ENCODE results near the gene DCLK2. TPM values are rescaled to one million over a fixed set of nuclear protein-coding genes. Genes with fewer than 3 reads are reported as not detected.

Gene DCLK2
- total RNA-seq, 1 donor from 2014 or later: 3.4 TPM

GRCh38 chr4:150211799-150212445 is 133.7 kb downstream of the DCLK2 start:
- no peak overlapping the region for H3K4me3 ChIP-seq (ENCODE audit: low read depth, low read length)
- no peak for TF ChIP-seq CTCF (IDR thresholded peaks at IDR 0.05; ENCODE audit: insufficient read depth, low read length, poor library complexity, severe bottlenecking)
- no peak for DNase-seq (ENCODE audit: low read depth)
- no peaks in the 10 kb centered on the region for H3K36me3 ChIP-seq (ENCODE audit: control insufficient read depth, insufficient read depth, low read length)
- no peaks in the 10 kb centered on the region for H3K27me3 ChIP-seq (ENCODE audit: control insufficient read depth, insufficient read depth, low read length)

GRCh38 chr4:150212485-150212884 is 134.2 kb downstream of the DCLK2 start:
- Histone ChIP-seq H3K36me3 (ENCODE audit: control insufficient read depth, insufficient read depth, low read length) (no peaks in the 10 kb centered on the region), H3K4me3 (ENCODE audit: low read depth, low read length) (no peak overlapping the region), H3K27me3 (ENCODE audit: control insufficient read depth, insufficient read depth, low read length) (no peaks in the 10 kb centered on the region)
- TF ChIP-seq CTCF (IDR thresholded peaks at IDR 0.05; ENCODE audit: insufficient read depth, low read length, poor library complexity, severe bottlenecking): no peak
- no peak for DNase-seq (ENCODE audit: low read depth)

- H3K4me3 ChIP-seq (ENCODE audit: low read depth, low read length): no peak overlapping the region
- no peaks in the 10 kb centered on the region for H3K36me3 ChIP-seq (ENCODE audit: control insufficient read depth, insufficient read depth, low read length)
- no peaks in the 10 kb centered on the region for H3K27me3 ChIP-seq (ENCODE audit: control insufficient read depth, insufficient read depth, low read length)
- no peak for TF ChIP-seq CTCF (IDR thresholded peaks at IDR 0.05; ENCODE audit: insufficient read depth, low read length, poor library complexity, severe bottlenecking)
- no peak for DNase-seq (ENCODE audit: low read depth)
These were observed 134.7 kb downstream of the DCLK2 start for GRCh38 chr4:150212927-150213326.

DNA sequence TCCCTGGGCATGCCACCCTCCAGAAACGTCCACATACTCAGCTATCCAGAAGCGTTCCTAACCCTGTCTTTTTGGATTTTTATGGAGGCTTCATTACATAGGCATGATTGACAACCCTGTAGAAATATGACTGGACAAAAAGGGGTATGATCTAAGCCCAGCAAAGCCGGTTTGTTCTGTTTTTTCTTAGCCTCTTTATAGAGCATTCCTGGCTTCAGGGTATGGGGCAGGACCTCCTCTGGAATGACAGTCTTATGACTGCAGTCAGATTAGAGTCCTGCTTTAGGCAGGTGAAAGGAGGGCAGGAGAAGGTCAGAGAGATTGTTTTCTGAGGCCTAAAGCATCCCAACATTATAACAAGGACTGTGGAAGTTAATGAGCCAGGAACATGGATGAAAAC is 137.4 kb downstream of the DCLK2 start:
- Histone ChIP-seq H3K4me3 (ENCODE audit: low read depth, low read length) (no peak overlapping the region), H3K27me3 (ENCODE audit: control insufficient read depth, insufficient read depth, low read length) (no peaks in the 10 kb centered on the region), H3K36me3 (ENCODE audit: control insufficient read depth, insufficient read depth, low read length) (no peaks in the 10 kb centered on the region)
- TF ChIP-seq CTCF (IDR thresholded peaks at IDR 0.05; ENCODE audit: insufficient read depth, low read length, poor library complexity, severe bottlenecking): no peak
- no peak for DNase-seq (ENCODE audit: low read depth)

DNA sequence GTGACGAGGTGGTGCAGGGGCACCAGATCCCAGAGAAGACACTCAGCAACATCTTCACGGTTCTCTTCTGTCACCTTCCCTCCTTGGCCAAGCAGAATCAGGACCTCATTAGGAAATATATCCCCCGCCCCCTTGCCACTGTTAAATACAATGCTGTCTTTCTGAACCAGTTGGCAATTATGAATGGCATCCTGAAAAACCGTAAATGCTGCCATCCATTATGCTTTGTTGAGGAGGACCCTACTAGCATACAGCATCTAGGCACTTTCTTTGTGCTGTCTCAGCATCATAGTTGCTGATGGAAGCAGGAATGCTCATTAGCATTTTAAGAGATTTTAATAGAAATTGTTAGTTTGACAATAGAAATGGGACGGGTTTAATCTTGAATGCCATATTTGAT is 138.5 kb downstream of the DCLK2 start:
- no peak for DNase-seq (ENCODE audit: low read depth)
- no peaks in the 10 kb centered on the region for H3K36me3 ChIP-seq (ENCODE audit: control insufficient read depth, insufficient read depth, low read length)
- H3K27me3 ChIP-seq (ENCODE audit: control insufficient read depth, insufficient read depth, low read length): no peaks in the 10 kb centered on the region
- no peak for TF ChIP-seq CTCF (IDR thresholded peaks at IDR 0.05; ENCODE audit: insufficient read depth, low read length, poor library complexity, severe bottlenecking)
- no peak overlapping the region for H3K4me3 ChIP-seq (ENCODE audit: low read depth, low read length)

DNA sequence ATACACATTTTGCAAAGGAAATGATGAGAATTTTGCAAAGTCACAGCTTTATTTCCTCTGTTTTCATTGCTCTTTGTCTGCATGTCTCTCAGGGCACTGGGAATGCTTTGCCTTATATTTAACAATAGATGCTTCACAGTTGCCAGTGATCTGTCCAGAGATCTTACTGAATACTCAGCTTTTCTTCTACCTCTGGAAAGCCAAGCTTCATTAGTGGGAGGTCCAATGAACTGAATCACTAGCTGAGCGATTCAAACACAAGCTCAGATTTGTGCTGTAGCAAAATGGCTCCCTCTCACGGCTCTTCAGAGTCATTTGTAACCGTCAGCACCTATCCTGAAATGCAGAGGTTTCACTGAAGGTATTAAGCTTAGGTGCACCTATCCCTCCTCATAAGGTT is 138.9 kb downstream of the DCLK2 start:
- no peaks in the 10 kb centered on the region for H3K27me3 ChIP-seq (ENCODE audit: control insufficient read depth, insufficient read depth, low read length)
- H3K4me3 ChIP-seq (ENCODE audit: low read depth, low read length): no peak overlapping the region
- peak; percentile 52 for DNase-seq (ENCODE audit: low read depth)
- no peaks in the 10 kb centered on the region for H3K36me3 ChIP-seq (ENCODE audit: control insufficient read depth, insufficient read depth, low read length)
- peak; percentile 53 for TF ChIP-seq CTCF (IDR thresholded peaks at IDR 0.05; ENCODE audit: insufficient read depth, low read length, poor library complexity, severe bottlenecking)
